ENCODE results near the gene TRIM27. TPM values are rescaled to one million over a fixed set of nuclear protein-coding genes. Genes with fewer than 3 reads are reported as not detected.
"Not testable (repeated sequence)": the region's sequence is repeated elsewhere in the genome, so short reads cannot be mapped to it uniquely, and the experiment has no call there.

Gene TRIM27
- total RNA-seq, 1 experiment from 2014 or later = 79.8 TPM

GRCh38 chr6:28953585-28954258, 29.9 kb upstream of the TRIM27 start:
- ATAC-seq (no peak), DNase-seq (ENCODE audit: low spot score) (no peak)
- H3K4me3 Mint-ChIP-seq = peak overlapping the region; percentile 98
- H3K27me3 Mint-ChIP-seq (ENCODE audit: low read depth) = peaks cover 23% of the 10 kb centered on the region
- TF ChIP-seq ZNF232 (CRISPR knock-in tag; IDR thresholded peaks at IDR 0.05) (no peak), JUN (CRISPR knock-in tag; IDR thresholded peaks at IDR 0.05) (no peak), ZBTB21 (CRISPR knock-in tag; IDR thresholded peaks at IDR 0.05; ENCODE audit: borderline replicate concordance) (no peak), ZNF121 (CRISPR knock-in tag; IDR thresholded peaks at IDR 0.05) (no peak), ZNF219 (CRISPR knock-in tag; IDR thresholded peaks at IDR 0.05; ENCODE audit: borderline replicate concordance) (no peak), MAX (CRISPR knock-in tag; IDR thresholded peaks at IDR 0.05) (no peak), GRHL2 (CRISPR knock-in tag; IDR thresholded peaks at IDR 0.05; ENCODE audit: insufficient replicate concordance, severe bottlenecking) (no peak), TEAD4 (CRISPR knock-in tag; IDR thresholded peaks at IDR 0.05) (no peak), GTF2I (CRISPR knock-in tag; conservative IDR thresholded peaks at IDR 0.05) (no peak), HMGA2 (CRISPR knock-in tag; IDR thresholded peaks at IDR 0.05) (no peak), ZBTB43 (CRISPR knock-in tag; IDR thresholded peaks at IDR 0.05) (no peak), USF2 (CRISPR knock-in tag; IDR thresholded peaks at IDR 0.05) (no peak)
- TF ChIP-seq, protein P1, sequence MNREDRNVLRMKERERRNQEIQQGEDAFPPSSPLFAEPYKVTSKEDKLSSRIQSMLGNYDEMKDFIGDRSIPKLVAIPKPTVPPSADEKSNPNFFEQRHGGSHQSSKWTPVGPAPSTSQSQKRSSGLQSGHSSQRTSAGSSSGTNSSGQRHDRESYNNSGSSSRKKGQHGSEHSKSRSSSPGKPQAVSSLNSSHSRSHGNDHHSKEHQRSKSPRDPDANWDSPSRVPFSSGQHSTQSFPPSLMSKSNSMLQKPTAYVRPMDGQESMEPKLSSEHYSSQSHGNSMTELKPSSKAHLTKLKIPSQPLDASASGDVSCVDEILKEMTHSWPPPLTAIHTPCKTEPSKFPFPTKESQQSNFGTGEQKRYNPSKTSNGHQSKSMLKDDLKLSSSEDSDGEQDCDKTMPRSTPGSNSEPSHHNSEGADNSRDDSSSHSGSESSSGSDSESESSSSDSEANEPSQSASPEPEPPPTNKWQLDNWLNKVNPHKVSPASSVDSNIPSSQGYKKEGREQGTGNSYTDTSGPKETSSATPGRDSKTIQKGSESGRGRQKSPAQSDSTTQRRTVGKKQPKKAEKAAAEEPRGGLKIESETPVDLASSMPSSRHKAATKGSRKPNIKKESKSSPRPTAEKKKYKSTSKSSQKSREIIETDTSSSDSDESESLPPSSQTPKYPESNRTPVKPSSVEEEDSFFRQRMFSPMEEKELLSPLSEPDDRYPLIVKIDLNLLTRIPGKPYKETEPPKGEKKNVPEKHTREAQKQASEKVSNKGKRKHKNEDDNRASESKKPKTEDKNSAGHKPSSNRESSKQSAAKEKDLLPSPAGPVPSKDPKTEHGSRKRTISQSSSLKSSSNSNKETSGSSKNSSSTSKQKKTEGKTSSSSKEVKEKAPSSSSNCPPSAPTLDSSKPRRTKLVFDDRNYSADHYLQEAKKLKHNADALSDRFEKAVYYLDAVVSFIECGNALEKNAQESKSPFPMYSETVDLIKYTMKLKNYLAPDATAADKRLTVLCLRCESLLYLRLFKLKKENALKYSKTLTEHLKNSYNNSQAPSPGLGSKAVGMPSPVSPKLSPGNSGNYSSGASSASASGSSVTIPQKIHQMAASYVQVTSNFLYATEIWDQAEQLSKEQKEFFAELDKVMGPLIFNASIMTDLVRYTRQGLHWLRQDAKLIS (CRISPR knock-in tag; IDR thresholded peaks at IDR 0.05; ENCODE audit: borderline replicate concordance) = no peak
- TF ChIP-seq, protein P2, sequence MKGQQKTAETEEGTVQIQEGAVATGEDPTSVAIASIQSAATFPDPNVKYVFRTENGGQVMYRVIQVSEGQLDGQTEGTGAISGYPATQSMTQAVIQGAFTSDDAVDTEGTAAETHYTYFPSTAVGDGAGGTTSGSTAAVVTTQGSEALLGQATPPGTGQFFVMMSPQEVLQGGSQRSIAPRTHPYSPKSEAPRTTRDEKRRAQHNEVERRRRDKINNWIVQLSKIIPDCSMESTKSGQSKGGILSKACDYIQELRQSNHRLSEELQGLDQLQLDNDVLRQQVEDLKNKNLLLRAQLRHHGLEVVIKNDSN (CRISPR knock-in tag; IDR thresholded peaks at IDR 0.05) = no peak
- H3K36me3 Mint-ChIP-seq = peaks cover 10% of the 10 kb centered on the region
- peaks cover 7% of the 10 kb centered on the region for H3K4me1 Mint-ChIP-seq
- ChIA-PET CTCF (interaction anchor here (0.9 to 1.1 kb wide), 2 partner anchors 29 to 115 kb away, joined by 3 read pairs; no protein-coding TSS in a partner anchor), POLR2A (no interaction called here)
- peaks cover 16% of the 10 kb centered on the region for H3K9me3 Mint-ChIP-seq
- H3K27ac Mint-ChIP-seq = no peak overlapping the region

- peak; percentile 57 for ATAC-seq
- Mint-ChIP-seq H3K9me3 (peaks cover 10% of the 10 kb centered on the region), H3K4me1 (peaks cover 13% of the 10 kb centered on the region), H3K36me3 (peaks cover 6% of the 10 kb centered on the region), H3K27ac (no peak overlapping the region), H3K27me3 (ENCODE audit: low read depth) (peaks cover 23% of the 10 kb centered on the region), H3K4me3 (peak overlapping the region; percentile 98)
- DNase-seq (ENCODE audit: low spot score) = peak; percentile 63
- CTCF ChIA-PET = interaction anchor here (0.9 to 1.1 kb wide), 2 partner anchors 30 to 115 kb away, joined by 3 read pairs; no protein-coding TSS in a partner anchor
- TF ChIP-seq NR1H2 (CRISPR knock-in tag; IDR thresholded peaks at IDR 0.05) (no peak), NR2C2 (CRISPR knock-in tag; IDR thresholded peaks at IDR 0.05) (no peak)
- TF ChIP-seq, protein P2 (CRISPR knock-in tag; IDR thresholded peaks at IDR 0.05) = no peak
- TF ChIP-seq, protein P3, sequence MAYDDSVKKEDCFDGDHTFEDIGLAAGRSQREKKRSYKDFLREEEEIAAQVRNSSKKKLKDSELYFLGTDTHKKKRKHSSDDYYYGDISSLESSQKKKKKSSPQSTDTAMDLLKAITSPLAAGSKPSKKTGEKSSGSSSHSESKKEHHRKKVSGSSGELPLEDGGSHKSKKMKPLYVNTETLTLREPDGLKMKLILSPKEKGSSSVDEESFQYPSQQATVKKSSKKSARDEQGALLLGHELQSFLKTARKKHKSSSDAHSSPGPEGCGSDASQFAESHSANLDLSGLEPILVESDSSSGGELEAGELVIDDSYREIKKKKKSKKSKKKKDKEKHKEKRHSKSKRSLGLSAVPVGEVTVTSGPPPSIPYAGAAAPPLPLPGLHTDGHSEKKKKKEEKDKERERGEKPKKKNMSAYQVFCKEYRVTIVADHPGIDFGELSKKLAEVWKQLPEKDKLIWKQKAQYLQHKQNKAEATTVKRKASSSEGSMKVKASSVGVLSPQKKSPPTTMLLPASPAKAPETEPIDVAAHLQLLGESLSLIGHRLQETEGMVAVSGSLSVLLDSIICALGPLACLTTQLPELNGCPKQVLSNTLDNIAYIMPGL (CRISPR knock-in tag; IDR thresholded peaks at IDR 0.05) = peak; percentile 50; the same call in 1 of the 2 replicates
- POLR2A ChIA-PET = no interaction called here
These were observed 29.3 kb upstream of the TRIM27 start for GRCh38 chr6:28953039-28953584.

GRCh38 chr6:28949656-28950195, 25.9 kb upstream of the TRIM27 start:
- not testable (repeated sequence) for H3K36me3 Mint-ChIP-seq; ATAC-seq; H3K4me3 Mint-ChIP-seq; H3K27ac Mint-ChIP-seq; H3K9me3 Mint-ChIP-seq; DNase-seq (ENCODE audit: low spot score)
- H3K4me1 Mint-ChIP-seq = peaks cover 27% of the 10 kb centered on the region
- POLR2A ChIA-PET = interaction anchor here (0.6 to 1.5 kb wide), 3 partner anchors 9 to 112 kb away, joined by 3 read pairs; no protein-coding TSS in a partner anchor
- CTCF ChIA-PET = interaction anchor here (0.6 to 1.6 kb wide), 2 partner anchors 31 to 215 kb away, joined by 4 to 7 read pairs; no protein-coding TSS in a partner anchor
- peaks cover 27% of the 10 kb centered on the region for H3K27me3 Mint-ChIP-seq (ENCODE audit: low read depth)
